NCI-H446 treated with DMSO at 0.1 percent for 48 hours (cell line): ENCODE data around the gene LGALS14.
"Not testable (repeated sequence)": the region's sequence is repeated elsewhere in the genome, so short reads cannot be mapped to it uniquely, and the experiment has no call there.

Experiments used
- DNase-seq: peaks from one replicate; lab custom pipeline; 2025; lab: John Stamatoyannopoulos, UW

The LGALS14 gene

GRCh38 chr19:39704181-39705044 lies at the start of gene LGALS14:
LGALS14 (plus strand) TSS chr19:39704481; CDS start chr19:39704529, 48 bp downstream.
- DNase-seq: no peak

DNA sequence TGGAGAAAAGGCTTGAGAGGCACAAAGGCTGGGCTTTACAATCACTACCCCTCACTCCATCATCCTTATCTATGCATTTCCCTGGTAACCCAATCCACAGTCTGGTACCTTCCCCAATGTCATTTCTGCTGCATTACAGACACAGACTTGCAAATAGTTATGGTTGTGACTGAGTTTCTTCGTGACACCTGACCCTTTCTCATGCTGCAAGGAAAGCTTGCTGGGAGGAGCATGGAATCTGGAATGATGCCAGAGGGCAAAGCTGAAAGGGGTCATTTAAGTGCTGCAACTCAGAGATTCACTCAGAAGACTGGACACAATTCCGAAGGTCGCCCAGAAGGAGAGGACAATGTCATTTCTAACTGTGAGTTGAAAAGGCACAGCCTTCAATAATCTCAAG lies 48.7 kb upstream of the LGALS14 start, which contains the start of gene LGALS16:
Gene LGALS16, plus strand, starts transcription at position 301 of the 400 bp plus-strand sequence. Its CDS starts 49 bp downstream, at position 350.
- DNase-seq: no peak

- DNase-seq: no peak
Measured at GRCh38 chr19:39659791-39660190, 44.5 kb upstream of the LGALS14 start.

DNA sequence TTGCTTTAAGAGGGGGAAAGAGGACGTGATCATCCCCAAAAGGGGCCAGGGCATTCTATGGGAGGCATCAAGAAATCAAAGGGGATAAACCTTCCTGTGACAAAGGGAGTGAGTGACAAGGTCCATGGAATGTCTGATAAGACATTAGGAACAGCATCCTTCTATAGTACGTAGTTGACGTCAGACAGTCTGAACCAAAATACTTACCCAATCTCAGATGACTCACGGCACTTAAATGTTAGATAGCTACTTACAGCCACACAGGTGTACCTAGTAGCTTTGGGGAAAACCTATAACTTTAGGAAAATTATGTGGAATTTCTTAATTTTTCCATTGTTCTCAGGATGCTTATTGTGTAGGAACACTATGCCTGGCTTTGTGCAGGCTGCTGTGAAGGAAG lies 43.6 kb upstream of the LGALS14 start:
- no peak for DNase-seq

DNA sequence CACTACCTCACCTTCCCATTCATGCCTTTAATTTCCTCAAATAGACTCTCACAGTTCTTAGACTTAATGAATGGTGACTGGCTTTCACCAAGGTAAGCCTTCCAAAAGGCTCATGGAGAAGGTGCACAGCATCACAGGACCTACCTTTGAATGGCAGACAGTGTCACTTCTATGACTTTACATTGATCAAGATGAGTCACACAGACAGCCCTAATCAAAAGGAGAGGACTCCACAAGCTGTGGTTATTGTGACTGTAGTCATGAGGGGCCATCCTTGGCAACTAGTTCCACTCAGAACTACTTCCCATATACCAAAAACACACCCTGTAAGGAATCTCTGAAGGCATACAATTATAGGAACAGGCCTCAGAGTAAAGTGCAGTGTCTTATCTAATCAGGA lies 42.7 kb upstream of the LGALS14 start:
- no peak for DNase-seq

DNA sequence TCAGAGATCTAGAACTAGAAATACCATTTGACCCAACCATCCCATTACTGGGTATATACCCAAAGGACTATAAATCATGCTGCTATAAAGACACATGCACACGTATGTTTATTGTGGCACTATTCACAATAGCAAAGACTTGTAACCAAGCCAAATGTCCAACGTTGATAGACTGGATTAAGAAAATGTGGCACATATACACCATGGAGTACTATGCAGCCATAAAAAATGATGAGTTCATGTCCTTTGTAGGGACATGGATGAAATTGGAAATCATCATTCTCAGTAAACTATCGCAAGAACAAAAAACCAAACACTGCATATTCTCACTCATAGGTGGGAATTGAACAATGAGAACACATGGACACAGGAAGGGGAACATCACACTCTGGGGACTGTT lies 34.4 kb upstream of the LGALS14 start:
- DNase-seq: not testable (repeated sequence)

DNA sequence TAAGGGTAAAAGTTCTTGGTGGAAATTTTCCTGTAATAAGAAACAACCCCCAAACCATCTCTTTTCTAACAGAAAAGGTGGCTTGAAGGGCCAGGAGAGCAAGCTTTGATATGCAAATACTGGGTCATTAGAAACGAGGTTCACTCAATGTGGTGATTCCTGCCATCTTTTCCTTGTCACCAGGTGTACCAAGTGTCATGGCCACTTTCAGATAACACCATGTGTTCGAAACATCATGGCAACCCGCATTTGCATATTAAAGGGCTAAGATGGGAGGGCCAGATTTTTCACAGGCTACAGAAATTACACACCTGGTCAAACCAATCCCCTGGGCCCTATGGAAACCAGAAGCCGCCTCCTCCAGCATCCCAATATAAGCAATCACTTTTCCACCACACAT lies 33.3 kb upstream of the LGALS14 start:
- DNase-seq: no peak

DNA sequence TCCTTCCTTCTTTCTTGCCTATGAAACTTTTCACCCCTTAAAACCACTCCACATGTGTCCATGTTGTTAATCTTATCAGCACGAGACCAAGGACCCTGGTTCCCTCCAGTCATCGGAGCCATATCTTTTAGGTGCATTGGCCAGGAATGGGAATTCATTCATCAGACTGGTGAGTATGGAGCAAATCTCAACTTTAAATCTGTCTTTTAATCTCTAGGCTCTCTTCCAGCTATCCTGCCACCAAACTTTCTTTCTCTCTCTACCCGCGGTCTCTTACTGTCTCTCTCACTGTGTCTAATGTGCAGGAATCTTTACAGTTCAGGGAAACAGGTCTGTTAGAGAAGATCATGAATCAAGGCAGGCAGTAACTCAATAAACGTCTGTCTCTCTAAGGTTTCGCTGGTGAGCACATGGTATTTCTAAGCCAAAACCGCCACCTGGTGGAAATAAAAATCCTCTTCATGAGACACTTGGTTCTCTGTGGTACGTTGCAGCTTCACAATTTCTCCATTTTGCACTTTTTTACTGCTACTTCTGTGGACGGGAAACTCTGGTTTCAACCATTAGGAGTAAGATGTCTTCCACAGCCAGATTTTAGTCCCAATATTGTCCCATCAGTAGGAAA lies 32.4 kb upstream of the LGALS14 start:
- DNase-seq: peak; percentile 18

GRCh38 chr19:39672473-39672872 lies 31.8 kb upstream of the LGALS14 start:
- DNase-seq: no peak

DNA sequence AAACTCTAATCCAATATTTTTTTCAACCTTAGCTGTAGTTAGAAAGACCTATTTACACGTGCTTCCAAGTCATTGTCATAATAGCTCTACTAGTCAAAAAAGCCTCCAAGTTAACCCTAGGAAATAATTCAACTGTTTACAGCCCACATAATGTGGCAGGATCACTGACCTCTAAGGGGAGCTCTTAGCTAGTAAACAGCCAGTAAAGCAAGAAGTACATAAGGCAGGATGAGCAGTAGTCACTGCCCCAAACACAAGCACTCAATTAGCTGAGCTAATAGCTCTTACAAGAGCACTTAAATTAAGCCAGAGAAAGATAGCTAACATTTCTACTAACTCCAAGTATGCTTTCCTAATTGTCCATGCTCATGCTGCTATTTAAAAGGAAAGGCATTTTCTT lies 30.4 kb upstream of the LGALS14 start:
- not testable (repeated sequence) for DNase-seq

DNA sequence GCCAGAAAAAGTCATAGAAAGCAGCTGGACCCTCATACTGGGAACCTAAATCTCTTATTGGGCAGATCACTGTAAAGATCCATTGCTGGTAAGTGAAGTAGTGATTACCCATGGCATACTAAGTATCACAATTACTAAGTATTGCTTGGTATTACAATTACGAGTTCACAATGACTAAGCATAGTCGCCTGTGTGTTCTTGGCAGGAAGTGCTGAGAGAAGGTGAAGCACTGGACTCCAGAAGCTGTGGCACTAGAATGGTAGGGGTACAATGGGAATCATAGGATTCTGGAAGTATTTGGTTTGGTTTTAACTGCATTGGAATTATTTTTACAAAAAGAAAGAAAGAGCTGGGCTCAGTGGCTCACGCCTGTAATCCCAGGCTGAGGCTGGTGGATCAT lies 28.3 kb upstream of the LGALS14 start:
- no peak for DNase-seq

DNA sequence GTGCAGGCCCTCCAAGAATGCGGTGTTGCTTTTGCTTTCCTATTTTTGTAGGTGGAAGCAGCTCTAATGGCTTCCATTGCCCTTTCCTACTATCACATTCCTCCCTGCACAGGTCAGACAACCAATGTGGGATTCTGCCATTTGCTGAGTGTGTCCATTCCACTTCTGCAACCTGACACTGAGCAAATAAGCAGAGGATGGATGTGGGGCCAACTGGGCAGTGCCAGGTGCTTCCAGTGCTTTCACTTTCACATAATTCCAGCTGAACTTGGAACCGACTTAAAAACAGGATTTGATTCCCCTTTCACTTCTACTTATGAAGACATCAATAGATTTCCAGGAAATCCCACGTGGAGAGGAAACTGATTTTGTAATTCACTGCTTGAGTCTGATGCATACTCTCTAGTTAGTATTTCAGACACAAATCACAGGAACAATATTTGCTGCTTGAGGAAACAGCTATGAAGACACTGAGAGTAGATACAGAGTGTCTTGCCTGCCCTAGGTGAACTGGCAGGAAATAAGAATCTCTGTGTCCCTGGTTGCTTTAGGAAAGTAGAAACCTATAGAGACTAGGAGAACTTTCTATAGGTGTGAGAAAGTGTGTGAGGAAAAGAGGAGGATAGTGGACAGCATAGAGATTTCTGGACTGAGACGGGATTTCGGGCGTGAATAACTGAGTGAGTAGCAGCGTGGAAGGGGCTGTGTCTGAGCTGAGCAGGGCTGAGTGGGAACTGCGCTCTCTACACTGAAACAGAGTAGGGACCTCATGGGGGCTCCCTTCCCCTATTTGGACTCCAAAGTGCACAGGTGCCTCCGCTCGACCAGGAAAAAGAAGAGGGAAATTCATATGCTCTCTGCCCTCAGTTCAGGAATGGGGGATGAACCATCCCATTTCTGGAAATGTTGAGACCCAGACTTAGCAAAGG lies 26.1 kb upstream of the LGALS14 start:
- DNase-seq: no peak

DNA sequence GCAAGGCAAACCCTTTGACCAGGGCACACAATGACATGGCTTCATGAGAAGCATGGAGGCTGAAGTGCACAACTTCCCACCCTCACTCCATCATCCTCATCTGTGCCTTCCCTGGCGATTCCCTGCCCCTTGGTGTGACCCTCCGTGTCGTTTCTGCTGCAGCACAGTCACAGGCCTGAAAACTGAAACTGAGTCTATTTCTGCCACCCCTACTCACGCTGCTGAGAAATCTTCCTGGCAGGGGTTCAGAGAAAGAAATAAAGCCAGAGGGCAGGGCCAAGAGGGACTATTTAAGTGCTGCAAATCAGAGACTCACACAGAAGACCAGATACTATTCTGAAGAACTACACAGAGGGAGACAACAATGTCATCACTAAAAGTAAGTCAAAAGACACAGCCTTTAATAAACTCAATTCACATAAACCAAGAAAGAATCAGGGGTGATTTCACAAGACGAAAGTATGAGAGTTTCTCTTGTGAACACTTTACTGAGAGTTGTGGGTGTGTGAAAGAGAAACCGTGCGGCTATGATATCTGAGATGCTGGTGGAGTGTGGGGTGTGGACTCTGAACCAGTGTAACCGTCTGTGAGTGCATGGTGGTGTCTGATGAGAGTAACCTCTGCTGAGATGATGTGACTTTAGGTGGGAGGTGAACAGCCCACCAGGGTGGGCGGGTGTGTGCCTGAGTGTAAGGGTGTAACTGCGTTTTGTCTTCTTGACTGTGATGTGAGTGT lies 25.1 kb upstream of the LGALS14 start:
- DNase-seq: no peak

GRCh38 chr19:39679791-39680168 lies 24.5 kb upstream of the LGALS14 start:
- DNase-seq: no peak

DNA sequence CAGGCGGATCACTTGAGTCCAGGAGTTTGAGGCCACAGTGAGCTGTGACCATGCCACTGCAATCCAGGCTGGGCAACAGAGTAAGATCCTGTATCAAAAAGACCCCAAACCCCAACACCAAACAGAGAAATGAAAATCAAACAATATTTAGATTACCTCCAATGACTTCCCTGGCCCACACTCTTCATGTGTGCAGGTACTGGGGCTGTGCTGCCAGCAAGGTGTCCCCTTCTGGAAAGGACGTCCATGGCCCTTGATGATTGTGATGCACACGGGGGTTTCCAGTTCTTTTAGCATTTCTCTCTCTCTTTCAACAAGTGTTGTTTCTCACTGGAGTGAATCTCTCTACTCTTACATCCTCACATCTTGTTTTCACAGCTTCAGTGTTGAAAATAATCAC lies 23.7 kb upstream of the LGALS14 start:
- DNase-seq: no peak

DNA sequence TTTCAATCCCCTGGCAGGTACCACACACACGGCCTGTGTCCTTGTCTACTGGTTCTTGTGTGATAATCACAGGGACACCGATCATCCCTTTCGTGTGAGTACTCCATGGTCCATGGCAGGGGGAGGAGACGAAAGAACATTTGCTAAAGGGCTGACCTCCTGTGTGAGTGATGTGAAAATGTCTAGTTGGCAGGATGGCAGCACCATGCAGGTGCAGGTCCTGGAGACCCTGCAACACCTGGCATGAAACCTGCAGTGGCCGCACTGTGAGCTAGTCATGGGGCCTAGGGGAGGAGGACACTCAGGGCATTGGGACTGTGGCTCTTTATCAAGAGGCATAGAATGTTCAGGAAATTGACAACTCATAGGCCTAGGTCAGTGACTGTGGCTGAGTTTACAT lies 22.9 kb upstream of the LGALS14 start:
- DNase-seq: no peak

- no peak for DNase-seq
Measured at GRCh38 chr19:39684267-39684666, 20.0 kb upstream of the LGALS14 start.

DNA sequence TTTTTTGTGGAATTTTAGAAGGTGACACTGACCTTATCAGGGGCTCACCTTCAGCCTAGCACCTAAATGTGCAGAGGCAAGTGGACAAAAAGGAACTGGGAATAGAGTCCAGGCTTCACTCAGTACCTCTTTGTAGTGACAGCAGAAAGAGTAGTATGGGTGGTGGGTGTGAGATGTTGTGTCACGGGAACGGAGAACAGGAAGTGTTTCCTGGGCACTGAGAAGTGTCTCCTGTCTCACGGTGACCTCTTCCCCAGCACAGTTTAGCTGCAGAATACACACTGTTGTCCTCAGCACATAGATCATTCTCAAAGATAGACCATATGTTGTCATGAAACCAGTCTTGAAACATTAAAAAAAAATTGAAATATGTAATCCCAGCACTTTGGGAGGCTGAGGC lies 17.5 kb upstream of the LGALS14 start:
- DNase-seq: no peak

- DNase-seq: not testable (repeated sequence)
Measured at GRCh38 chr19:39688637-39689036, 15.6 kb upstream of the LGALS14 start.

- no peak for DNase-seq
Measured at GRCh38 chr19:39692166-39692565, 12.1 kb upstream of the LGALS14 start.

GRCh38 chr19:39692822-39693221 lies 11.5 kb upstream of the LGALS14 start:
- DNase-seq: no peak

- DNase-seq: no peak
Measured at GRCh38 chr19:39695759-39696158, 8.5 kb upstream of the LGALS14 start.
